Stimulated activated CD8-positive, alpha-beta memory T cell treated with anti-CD3 and anti-CD28 coated beads, Interleukin-4, amount 100 ng/mL, for 24 hours (primary cell): ENCODE results near the gene CSF3.

Source experiments
- DNase-seq: peaks from one replicate; pipeline ENCODE4 v3.0.0-alpha.2; 2020; ENCODE audit warnings: low read depth

CSF3 gene

GRCh38 chr17:40015005-40015997 is at the start of gene CSF3:
Gene CSF3 (plus strand): TSS chr17:40015440. CDS start chr17:40015475, 35 bp downstream.
- DNase-seq = no peak

DNA sequence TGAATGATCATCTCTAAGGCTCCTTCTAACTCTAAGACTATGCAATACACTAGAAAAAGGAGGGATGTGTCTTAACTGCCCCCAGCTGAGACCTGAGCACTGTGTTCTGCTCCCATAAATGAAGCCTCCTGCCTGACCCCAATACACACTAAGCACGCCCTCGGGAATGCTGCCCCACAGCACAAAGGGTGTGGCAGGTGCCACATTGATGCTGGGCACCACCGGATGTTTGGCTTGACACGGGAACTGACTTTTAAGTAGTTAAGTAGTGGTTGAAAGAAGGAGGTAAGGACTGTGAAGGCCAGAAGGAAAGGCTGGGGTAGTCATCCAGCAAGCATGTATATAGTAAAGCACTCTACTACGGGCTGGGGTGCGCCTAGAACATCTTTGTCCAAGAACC is 48.5 kb upstream of the CSF3 start:
- no peak for DNase-seq

DNA sequence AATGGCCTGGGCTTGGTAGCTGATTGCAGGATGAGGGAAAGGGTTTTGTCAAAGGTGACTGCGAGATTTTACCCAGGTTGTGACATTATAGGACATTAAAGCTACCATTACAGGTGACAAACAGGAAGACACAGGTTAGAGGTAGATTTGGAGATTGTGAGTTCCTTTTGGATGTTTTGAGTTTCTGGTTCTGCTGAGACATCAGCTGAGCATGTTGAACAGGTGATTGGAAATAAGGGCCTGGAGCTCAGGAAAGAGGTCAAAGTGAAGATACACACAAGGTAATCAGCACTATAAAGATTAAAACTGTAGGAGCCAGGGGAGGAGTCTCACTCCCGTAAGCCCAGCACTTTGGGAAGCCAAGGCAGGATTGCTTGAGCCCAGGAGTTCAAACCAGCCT is 46.5 kb upstream of the CSF3 start:
- no peak for DNase-seq

DNA sequence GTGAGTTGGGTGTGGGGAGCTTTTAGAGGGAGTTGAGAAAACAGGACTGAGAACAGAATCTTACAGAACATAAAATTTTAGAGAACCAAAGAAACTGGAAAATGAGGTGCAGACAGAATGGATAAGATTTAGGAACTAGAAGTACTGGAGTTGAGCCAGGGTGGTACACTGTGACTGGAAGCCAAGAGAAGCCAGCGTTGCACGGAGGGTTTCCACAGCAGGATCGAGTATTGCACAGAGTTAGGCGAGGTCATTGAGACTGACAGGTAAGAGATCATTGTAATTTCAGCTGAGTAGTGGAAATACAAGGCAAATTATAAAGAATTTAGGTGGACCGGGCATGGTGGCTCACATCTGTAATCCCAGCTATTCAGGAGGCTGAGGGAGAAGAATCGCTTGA is 45.9 kb upstream of the CSF3 start:
- no peak for DNase-seq

GRCh38 chr17:39970157-39970692 is 45.0 kb upstream of the CSF3 start:
- DNase-seq = no peak

DNA sequence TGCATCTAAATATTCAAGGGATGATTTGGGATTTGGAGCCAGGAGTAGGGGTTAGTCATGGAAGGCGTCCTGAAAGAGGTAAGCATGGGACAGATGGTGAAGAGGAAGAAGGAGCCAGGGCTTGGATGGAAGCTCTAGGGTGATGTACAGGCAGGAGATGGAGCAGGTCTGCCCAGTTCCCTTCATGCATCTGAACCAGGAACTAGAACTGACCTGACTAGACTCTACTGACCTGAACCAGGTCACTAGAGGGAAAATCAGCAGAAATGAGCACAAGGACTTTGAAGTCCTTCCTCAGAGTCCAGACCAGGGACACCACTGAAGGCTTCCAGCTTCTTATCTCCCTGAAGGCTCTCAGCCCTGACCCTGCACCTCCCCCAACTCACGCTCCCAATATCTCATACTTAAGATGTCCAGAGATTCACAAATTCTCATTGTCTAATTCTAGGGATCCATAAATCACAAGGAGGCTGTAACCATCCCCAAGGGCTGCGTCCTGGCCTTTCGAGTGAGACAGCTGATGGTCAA is 44.1 kb upstream of the CSF3 start:
- no peak for DNase-seq

GRCh38 chr17:39972271-39972670 is 43.0 kb upstream of the CSF3 start:
- no peak for DNase-seq

GRCh38 chr17:39973496-39973895 is 41.7 kb upstream of the CSF3 start:
- DNase-seq = no peak

DNA sequence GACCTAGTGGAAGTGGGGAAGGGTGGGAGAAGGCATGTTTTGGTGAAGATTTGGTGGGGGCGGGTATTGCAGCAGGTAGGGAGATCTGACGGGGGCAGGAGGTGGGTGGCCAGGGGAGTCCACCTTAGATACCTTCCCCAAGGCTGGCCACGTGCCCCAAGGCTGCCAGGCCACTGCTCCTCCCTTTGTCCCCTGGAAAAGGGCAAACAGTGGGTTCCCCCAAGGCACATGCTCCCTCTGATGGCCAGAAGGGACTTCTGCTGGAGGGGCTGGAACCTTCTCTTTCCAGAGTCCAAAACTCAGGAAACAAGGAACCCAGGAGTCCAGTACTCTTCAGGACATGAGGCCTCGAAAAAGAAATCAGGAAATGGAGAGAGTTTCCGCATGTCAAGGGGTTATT is 40.8 kb upstream of the CSF3 start:
- DNase-seq = no peak

DNA sequence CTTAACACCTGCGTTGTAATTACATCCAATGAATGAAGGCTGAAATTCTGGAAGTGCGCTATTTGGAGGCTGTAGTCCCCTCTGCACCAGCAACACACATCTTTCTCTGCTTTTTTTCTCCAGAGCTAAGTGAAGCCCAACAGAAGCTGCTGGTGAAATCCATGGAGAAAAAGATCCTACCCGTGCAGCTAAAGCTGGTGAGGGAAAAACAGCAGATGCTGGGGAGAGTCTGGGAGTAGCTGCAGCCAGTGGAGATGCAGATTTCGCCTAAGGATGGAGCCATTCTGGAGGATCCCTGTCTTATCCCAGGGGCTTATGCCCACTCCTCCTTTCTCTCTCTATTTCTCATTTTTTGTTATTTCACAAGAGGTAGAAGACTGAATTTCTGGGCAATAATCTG is 39.4 kb upstream of the CSF3 start:
- DNase-seq = no peak

- DNase-seq = no peak
Observed at GRCh38 chr17:39979016-39979670, 36.1 kb upstream of the CSF3 start.

DNA sequence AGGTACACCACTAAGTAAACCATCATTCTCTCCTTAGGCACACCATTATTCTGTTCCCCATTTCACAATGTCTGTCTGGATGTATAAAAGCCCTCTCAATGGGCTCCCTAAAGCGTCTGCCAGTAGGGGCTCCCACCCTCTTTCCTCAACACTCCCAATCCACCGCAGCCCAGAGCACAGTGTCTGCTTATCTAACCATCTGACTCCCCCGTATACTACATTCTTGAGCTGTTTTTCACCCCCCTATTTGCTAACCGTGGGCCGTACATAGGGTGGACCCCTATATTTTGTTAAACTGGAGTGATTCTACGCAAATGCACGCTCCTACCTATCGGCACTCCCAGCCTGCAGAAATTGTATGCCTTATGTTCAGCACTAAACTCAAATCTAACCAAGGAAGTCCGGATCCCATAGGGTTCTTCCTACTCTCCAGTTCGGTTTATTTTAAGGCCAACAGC is 35.3 kb upstream of the CSF3 start:
- DNase-seq = no peak

DNA sequence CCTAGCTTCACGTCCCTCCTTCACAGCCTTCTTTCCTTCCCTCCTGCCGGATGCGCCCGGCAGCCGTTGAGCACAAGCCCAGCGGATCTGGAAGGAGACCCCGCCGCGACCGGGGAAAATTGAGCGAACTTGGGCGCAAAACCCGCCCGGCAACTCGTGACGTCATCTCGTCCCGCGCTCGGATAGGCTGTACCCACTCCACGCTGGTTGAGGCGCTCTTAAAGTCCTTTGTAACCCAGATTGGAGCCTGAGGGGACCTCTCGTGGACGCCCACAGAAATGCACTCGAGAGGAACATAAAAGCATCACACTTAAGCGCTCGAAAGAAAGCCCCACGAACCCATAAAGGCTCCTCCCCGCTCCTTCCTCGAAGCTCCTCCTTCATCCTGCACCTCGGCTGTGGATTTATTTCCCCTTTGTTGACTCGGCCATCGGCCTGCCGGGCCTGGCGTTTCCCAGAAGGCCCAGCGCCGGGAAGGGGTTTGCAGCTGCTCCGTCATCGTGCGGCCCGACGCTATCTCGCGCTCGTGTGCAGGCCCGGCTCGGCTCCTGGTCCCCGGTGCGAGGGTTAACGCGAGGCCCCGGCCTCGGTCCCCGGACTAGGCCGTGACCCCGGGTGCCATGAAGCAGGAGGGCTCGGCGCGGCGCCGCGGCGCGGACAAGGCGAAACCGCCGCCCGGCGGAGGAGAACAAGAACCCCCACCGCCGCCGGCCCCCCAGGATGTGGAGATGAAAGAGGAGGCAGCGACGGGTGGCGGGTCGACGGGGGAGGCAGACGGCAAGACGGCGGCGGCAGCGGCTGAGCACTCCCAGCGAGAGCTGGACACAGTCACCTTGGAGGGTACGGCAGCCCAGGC is 34.7 kb upstream of the CSF3 start, which contains the start of gene PSMD3:
TSS of gene PSMD3 (plus strand) at position 457 of the 856 bp plus-strand sequence. CDS start at position 621, 164 bp downstream.
- DNase-seq = peak; percentile 94

- no peak for DNase-seq
Observed at GRCh38 chr17:39981207-39981741, 34.0 kb upstream of the CSF3 start.

GRCh38 chr17:39981766-39982375 is 33.4 kb upstream of the CSF3 start:
- no peak for DNase-seq

DNA sequence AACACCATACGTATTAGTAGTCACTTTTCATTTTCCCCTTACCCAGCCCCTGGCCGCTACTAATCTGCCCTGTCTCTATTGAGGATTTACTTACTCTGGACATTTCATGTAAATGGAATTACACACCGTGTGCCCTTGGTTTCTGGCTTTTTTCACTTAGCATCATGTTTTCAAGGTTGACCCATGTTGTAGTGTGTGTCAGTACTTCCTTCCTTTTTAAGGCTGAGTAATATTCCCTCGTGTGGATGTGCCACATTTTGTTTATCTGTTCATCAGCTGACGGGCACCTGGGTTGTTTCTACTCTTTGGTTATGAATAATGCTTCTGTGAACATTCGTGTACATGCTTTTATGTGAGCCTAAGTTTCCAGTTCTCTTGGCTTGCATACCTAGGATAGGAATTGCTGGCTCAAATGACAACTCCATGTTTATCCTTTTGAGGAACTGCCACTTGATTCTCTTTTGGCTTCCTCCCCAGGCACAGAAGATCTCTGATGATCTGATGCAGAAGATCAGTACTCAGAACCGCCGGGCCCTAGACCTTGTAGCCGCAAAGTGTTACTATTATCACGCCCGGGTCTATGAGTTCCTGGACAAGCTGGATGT is 26.9 kb upstream of the CSF3 start:
- no peak for DNase-seq

DNA sequence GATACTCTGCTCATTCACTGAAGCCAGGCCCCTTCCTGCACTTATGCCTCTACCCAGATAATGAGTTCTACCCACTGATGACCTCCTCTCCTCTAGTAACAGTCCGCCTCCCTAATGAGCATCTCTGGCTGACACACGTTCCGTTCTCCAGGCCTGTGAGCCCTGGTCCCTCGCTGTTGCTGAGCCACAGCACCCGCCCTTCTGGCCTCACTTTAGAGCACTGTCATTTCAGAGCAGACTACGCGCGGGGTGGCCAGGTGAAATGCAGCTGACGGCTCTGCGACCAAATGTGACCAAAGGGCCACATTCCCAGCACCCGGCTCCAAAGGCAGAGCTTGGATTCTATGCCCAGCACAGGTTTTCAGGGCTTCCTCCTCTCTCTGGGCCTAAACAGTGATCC is 20.8 kb upstream of the CSF3 start:
- no peak for DNase-seq

GRCh38 chr17:39995438-39995837 is 19.8 kb upstream of the CSF3 start:
- no peak for DNase-seq

DNA sequence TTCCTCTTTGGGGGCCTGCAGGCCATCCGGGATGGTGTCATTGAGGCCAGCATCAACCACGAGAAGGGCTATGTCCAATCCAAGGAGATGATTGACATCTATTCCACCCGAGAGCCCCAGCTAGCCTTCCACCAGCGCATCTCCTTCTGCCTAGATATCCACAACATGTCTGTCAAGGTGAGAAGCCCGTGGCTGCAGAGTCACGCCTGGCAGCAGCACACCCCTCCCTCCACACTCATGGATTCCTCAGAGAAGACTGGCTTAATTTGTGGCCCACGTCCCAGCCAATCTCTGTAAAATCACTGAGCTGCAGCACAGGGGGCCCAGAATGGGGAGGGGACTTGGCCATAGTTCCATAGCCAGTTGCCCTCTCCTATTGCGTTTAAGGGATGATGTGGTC is 19.1 kb upstream of the CSF3 start:
- no peak for DNase-seq

- no peak for DNase-seq
Observed at GRCh38 chr17:39996800-39997199, 18.4 kb upstream of the CSF3 start.
